PC-3 (cell line): Measurements from ENCODE around the gene CDH12. TPM values are rescaled to one million over a fixed set of nuclear protein-coding genes. Genes with fewer than 3 reads are reported as not detected.

Experiments
- ATAC-seq: fragments of 200-7000 bp; cut with Tn5 transposase; 2 replicates; pipeline ENCODE4 v1.9.1; 2020; ENCODE audit warnings: mild to moderate bottlenecking, moderate library complexity
- BruUV-seq: library from RNA; stranded (reverse); fragments of 400-500 nt; replicated peaks from 2 replicates; lab custom pipeline; 2021; lab: Mats Ljungman, UMichigan
- CTCF ChIA-PET: fragments of 300-600 bp; sonication (Branson Sonifier 250); formaldehyde crosslinking; loops from one replicate; lab custom pipeline; 2022; ENCODE audit warnings: antibody characterized with exemption; lab: Charles Lee
- POLR2A ChIA-PET: fragments of 300-600 bp; sonication (Branson Sonifier 250); formaldehyde crosslinking; loops from one replicate; lab custom pipeline; 2022; ENCODE audit warnings: antibody characterized with exemption; ENCODE audit not compliant: unreplicated experiment; lab: Charles Lee
- DNase-seq: peaks from one replicate; pipeline ENCODE4 v3.0.0-alpha.2; 2015
- H2AFZ ChIP-seq: fragments of 300-600 bp; sonication (generic); 2 replicates; pipeline ENCODE4 v1.6.0; 2016; ENCODE audit warnings: antibody characterized with exemption, low read length
- H3F3A ChIP-seq: fragments of 300-600 bp; sonication (generic); one replicate; pipeline ENCODE4 v1.6.0; 2017; ENCODE audit warnings: antibody characterized with exemption, low read length, control low read depth, mild to moderate bottlenecking; ENCODE audit not compliant: unreplicated experiment
- H3K27ac ChIP-seq: fragments of 300-600 bp; sonication (generic); 2 replicates; pipeline ENCODE4 v1.5.1; 2016; ENCODE audit warnings: mild to moderate bottlenecking, low read length
- H3K27me3 ChIP-seq: fragments of 300-600 bp; sonication (generic); 2 replicates; pipeline ENCODE4 v1.6.1; 2016; ENCODE audit warnings: low read length, mixed read lengths
- H3K36me3 ChIP-seq: fragments of 300-600 bp; sonication (generic); 2 replicates; pipeline ENCODE4 v1.6.1; 2016; ENCODE audit warnings: low read depth, mixed run types, low read length, mixed read lengths
- H3K4me1 ChIP-seq: fragments of 300-600 bp; sonication (generic); 2 replicates; pipeline ENCODE4 v1.5.1; 2016; ENCODE audit warnings: low read length; ENCODE audit not compliant: insufficient read depth
- H3K4me2 ChIP-seq: fragments of 300-600 bp; sonication (generic); 2 replicates; pipeline ENCODE4 v1.6.0; 2016; ENCODE audit warnings: low read length
- H3K4me3 ChIP-seq: fragments of 300-600 bp; sonication (generic); 2 replicates; pipeline ENCODE4 v1.5.1; 2016; ENCODE audit warnings: mild to moderate bottlenecking, low read length, mixed read lengths
- H3K79me2 ChIP-seq: fragments of 300-600 bp; sonication (generic); 2 replicates; pipeline ENCODE4 v1.6.1; 2017; ENCODE audit warnings: low read length, mixed read lengths
- H3K9ac ChIP-seq: fragments of 300-600 bp; sonication (generic); 2 replicates; pipeline ENCODE4 v1.6.0; 2016; ENCODE audit warnings: mild to moderate bottlenecking, low read length
- H3K9me2 ChIP-seq: fragments of 300-600 bp; sonication (generic); replicated peaks from 2 replicates; pipeline ENCODE4 v1.6.1; 2016; ENCODE audit warnings: mixed run types, low read length, mixed read lengths
- H3K9me3 ChIP-seq: fragments of 300-600 bp; sonication (generic); 2 replicates; pipeline ENCODE4 v1.6.1; 2016; ENCODE audit warnings: low read length, mixed read lengths
- H4K20me1 ChIP-seq: fragments of 300-600 bp; sonication (generic); 2 replicates; pipeline ENCODE4 v1.6.1; 2016; ENCODE audit warnings: low read length, mixed read lengths
- CTCF ChIP-seq: fragments of 300-600 bp; sonication (generic); conservative IDR thresholded peaks from 2 replicates; pipeline ENCODE4 v1.5.1; 2017; ENCODE audit warnings: antibody characterized with exemption, low read depth, mild to moderate bottlenecking, low read length
- EZH2 ChIP-seq: fragments of 300-600 bp; sonication (generic); IDR thresholded peaks from one replicate; pipeline ENCODE4 v1.6.1; 2017; ENCODE audit warnings: antibody characterized with exemption, mild to moderate bottlenecking, low read length; ENCODE audit not compliant: unreplicated experiment
- EZH2phosphoT487 ChIP-seq: fragments of 300-600 bp; sonication (generic); IDR thresholded peaks from 2 replicates; pipeline ENCODE4 v1.6.1; 2018; ENCODE audit warnings: mild to moderate bottlenecking, antibody characterized with exemption, low read length, borderline replicate concordance
- intact Hi-C: fragments of 100-400 bp; cut with micrococcal nuclease; formaldehyde crosslinking; loops from 2 replicates; pipeline ENCODE4 v1.9.0; 2023
- total RNA-seq: library from RNA; depleted of rRNA; stranded (reverse); fragments of >200 nt; gene quantifications from 2 replicates; pipeline ENCODE4 v1.2.3, GENCODE V29; 2014

CDH12 gene
- total RNA-seq, 1 experiment from 2014 or later = 0.44 TPM

DNA sequence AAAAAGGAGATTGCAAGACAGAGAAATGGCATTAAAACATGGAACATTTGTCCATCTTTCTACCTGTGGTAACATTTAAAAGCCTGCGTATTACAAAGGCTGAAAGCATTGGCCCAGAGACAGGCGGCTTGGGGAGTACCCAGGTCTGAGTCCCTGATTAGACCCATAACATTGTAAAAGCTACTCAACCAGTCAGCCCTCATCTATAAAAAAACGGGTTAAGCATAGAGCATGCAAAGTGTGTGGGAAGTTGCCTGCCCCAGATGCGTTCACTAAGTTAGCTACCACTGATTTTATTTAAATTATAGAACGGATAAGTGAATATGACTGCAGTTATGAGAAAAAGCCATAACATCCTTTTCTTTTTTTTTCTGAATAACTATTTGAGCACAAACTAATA lies 276.1 kb downstream of the CDH12 start:
- Histone ChIP-seq H3F3A (no peaks in the 10 kb centered on the region), H3K79me2 (no peaks in the 10 kb centered on the region), H3K27me3 (no peaks in the 10 kb centered on the region), H3K9me2 (no peaks in the 10 kb centered on the region), H3K36me3 (no peaks in the 10 kb centered on the region), H4K20me1 (no peaks in the 10 kb centered on the region), H3K9me3 (no peaks in the 10 kb centered on the region), H3K4me2 (no peak overlapping the region), H3K27ac (no peak overlapping the region), H3K4me3 (no peak overlapping the region), H2AFZ (no peak overlapping the region), H3K9ac (no peak overlapping the region), H3K4me1 (no peaks in the 10 kb centered on the region)
- DNase-seq (no peak), ATAC-seq (no peak)
- intact Hi-C loops = no loop called here
- TF ChIP-seq EZH2phosphoT487 = no peak
- TF ChIP-seq CTCF = no peak
- TF ChIP-seq EZH2 = no peak
- no TSS peak for BruUV-seq
- CTCF ChIA-PET = no interaction called here
- POLR2A ChIA-PET = no interaction called here

DNA sequence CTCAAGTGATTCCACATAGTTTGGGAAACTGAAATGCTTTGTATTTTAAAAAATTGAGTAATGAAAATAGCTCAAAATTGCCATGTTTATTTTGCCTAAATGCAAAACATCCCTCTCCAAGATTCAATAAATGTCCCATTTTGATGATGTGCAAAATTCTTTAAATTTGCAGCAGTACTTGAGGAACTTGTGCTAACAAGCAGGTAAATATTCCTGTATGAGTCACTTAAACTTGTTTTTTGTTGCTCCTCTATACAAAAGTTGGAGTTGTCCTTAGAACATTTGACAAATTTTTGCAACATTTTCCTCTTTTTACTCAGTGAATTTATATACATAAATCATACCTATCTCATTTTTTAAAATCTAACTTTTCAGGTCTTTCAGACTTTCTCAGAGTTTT lies 280.2 kb downstream of the CDH12 start:
- no TSS peak for BruUV-seq
- Histone ChIP-seq H3K4me1 (no peaks in the 10 kb centered on the region), H4K20me1 (no peaks in the 10 kb centered on the region), H3K79me2 (no peaks in the 10 kb centered on the region), H3K27me3 (no peaks in the 10 kb centered on the region), H3K4me2 (no peak overlapping the region), H3K9me3 (no peaks in the 10 kb centered on the region), H2AFZ (no peak overlapping the region), H3K9ac (no peak overlapping the region), H3K4me3 (no peak overlapping the region), H3K27ac (no peak overlapping the region), H3K36me3 (no peaks in the 10 kb centered on the region), H3K9me2 (no peaks in the 10 kb centered on the region), H3F3A (no peaks in the 10 kb centered on the region)
- TF ChIP-seq EZH2 (no peak), EZH2phosphoT487 (no peak), CTCF (no peak)
- ChIA-PET CTCF (no interaction called here), POLR2A (no interaction called here)
- ATAC-seq (no peak), DNase-seq (no peak)
- intact Hi-C loops = no loop called here

DNA sequence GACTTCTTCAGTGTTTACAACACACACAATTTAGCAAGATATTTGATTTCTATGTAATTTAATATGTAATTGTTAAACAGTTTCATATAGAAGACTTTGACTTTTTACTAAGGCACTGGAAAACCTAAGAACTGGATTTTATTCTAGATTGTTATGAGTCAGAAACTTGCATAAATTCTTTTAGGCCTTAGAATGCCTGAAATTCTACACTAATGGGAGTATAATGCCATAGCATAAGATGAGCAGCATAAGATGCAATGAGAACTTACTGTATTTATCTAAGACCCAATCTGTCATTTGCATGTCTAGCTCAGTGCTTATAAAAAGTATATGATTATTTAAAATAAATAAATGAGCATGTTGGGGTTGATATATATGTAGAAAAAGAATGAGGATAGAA lies 285.2 kb downstream of the CDH12 start:
- Histone ChIP-seq H3K9me3 (no peaks in the 10 kb centered on the region), H2AFZ (no peak overlapping the region), H3K79me2 (no peaks in the 10 kb centered on the region), H3K4me3 (no peak overlapping the region), H3K27ac (no peak overlapping the region), H3K36me3 (no peaks in the 10 kb centered on the region), H3K4me2 (no peak overlapping the region), H3K27me3 (no peaks in the 10 kb centered on the region), H4K20me1 (no peaks in the 10 kb centered on the region), H3K9ac (no peak overlapping the region), H3K9me2 (no peaks in the 10 kb centered on the region), H3F3A (no peaks in the 10 kb centered on the region), H3K4me1 (no peaks in the 10 kb centered on the region)
- no peak for TF ChIP-seq CTCF
- no peak for TF ChIP-seq EZH2phosphoT487
- no peak for TF ChIP-seq EZH2
- BruUV-seq = no TSS peak
- intact Hi-C loops = no loop called here
- CTCF ChIA-PET = no interaction called here
- POLR2A ChIA-PET = no interaction called here
- DNase-seq (no peak), ATAC-seq (no peak)
